Endodermal cell (in vitro differentiated cells): ENCODE data around the gene CDK3. TPM values are rescaled to one million over a fixed set of nuclear protein-coding genes. Genes with fewer than 3 reads are reported as not detected.
A peak's percentile ranks its signal among the peaks of the same experiment; 100 is the strongest.

ENCODE experiments used
- DNase-seq: peaks from one replicate; pipeline ENCODE4 v3.0.0-alpha.2; 2017
- H3K27ac ChIP-seq: 2 replicates; pipeline ENCODE4 v1.5.1; 2013; ENCODE audit warnings: mild to moderate bottlenecking, low read depth, low read length, moderate library complexity
- H3K27me3 ChIP-seq: 2 replicates; pipeline ENCODE4 v1.6.1; 2013; ENCODE audit warnings: mild to moderate bottlenecking, low read length, moderate library complexity; ENCODE audit not compliant: insufficient read depth, control insufficient read depth, poor library complexity, severe bottlenecking
- H3K36me3 ChIP-seq: 2 replicates; pipeline ENCODE4 v1.7.0; 2013; ENCODE audit warnings: mild to moderate bottlenecking, low read length, moderate library complexity; ENCODE audit not compliant: control insufficient read depth, insufficient read depth
- H3K4me1 ChIP-seq: one replicate; pipeline ENCODE4 v1.7.0; 2013; ENCODE audit warnings: low read length; ENCODE audit not compliant: control insufficient read depth, insufficient read depth
- H3K4me3 ChIP-seq: 2 replicates; pipeline ENCODE4 v1.5.1; 2013; ENCODE audit warnings: mild to moderate bottlenecking, low read length, moderate library complexity
- H3K9ac ChIP-seq: 2 replicates; pipeline ENCODE4 v1.6.1; 2013; ENCODE audit warnings: mild to moderate bottlenecking, low read length, moderate library complexity; ENCODE audit not compliant: poor library complexity, severe bottlenecking; ENCODE audit errors: extremely low read depth
- H3K9me3 ChIP-seq: 2 replicates; pipeline ENCODE4 v1.6.1; 2013; ENCODE audit warnings: mild to moderate bottlenecking, low read length, moderate library complexity; ENCODE audit not compliant: control insufficient read depth
- H3K27ac Mint-ChIP-seq: 2 replicates; pipeline ENCODE4 v1.8.0; 2020; ENCODE audit warnings: mixed read lengths
- H3K27me3 Mint-ChIP-seq: 2 replicates; pipeline ENCODE4 v1.8.0; 2021; ENCODE audit warnings: mild to moderate bottlenecking, mixed read lengths; ENCODE audit not compliant: insufficient read depth
- H3K36me3 Mint-ChIP-seq: 2 replicates; pipeline ENCODE4 v1.8.0; 2020; ENCODE audit warnings: low read depth, mixed read lengths
- H3K4me1 Mint-ChIP-seq: 2 replicates; pipeline ENCODE4 v1.8.0; 2020; ENCODE audit warnings: mixed read lengths
- H3K4me3 Mint-ChIP-seq: 2 replicates; pipeline ENCODE4 v1.8.0; 2020; ENCODE audit warnings: mild to moderate bottlenecking, moderate library complexity, mixed read lengths
- H3K9me3 Mint-ChIP-seq: 2 replicates; pipeline ENCODE4 v1.8.0; 2020; ENCODE audit warnings: mild to moderate bottlenecking, mixed read lengths
- CTCF ChIP-seq: fragments of 200-600 bp; sonication (generic); conservative IDR thresholded peaks from 2 replicates; pipeline ENCODE4 v1.5.0; 2021; ENCODE audit warnings: antibody characterized with exemption, mild to moderate bottlenecking
- WGBS, 2 experiments: methylation state at CpG; one replicate each; pipeline versions ENCODE4 v1.1.5 to v1.1.7; 2013; ENCODE audit warnings: missing lambda C conversion rate in 2 of 2, mixed read lengths in 1 of 2; ENCODE audit not compliant: insufficient coverage in 1 of 2, insufficient read length in 1 of 2; 5-methylcytosine and 5-hydroxymethylcytosine counted together
- total RNA-seq, 2 donors: library from RNA; stranded (reverse); fragmentation: NEBNext Ultra II Directional in 1 of 2; extraction: Animal tissue kit (Norgen Biotek cat#: 25700) in 1 of 2; gene quantifications; 2 replicates in 1 of 2; 3 replicates in 1 of 2; pipeline ENCODE4 v1.2.1, GENCODE V29; 2021

The CDK3 gene
- total RNA-seq, 2 donors from 2014 or later = 7.3 to 11.7 TPM

GRCh38 chr17:76034428-76035350 is 34.0 kb downstream of the CDK3 start:
- WGBS, 2 experiments = 90 to 92% methylated on average over 12 of the region's 13 CpGs
- no peak for DNase-seq
- no peak for TF ChIP-seq CTCF
- Mint-ChIP-seq H3K4me3 (no peak overlapping the region), H3K9me3 (no peaks in the 10 kb centered on the region), H3K27ac (no peak overlapping the region), H3K27me3 (peaks cover 5% of the 10 kb centered on the region), H3K36me3 (peaks cover 18% of the 10 kb centered on the region), H3K4me1 (peaks cover 9% of the 10 kb centered on the region)
- no peak overlapping the region for H3K4me3 ChIP-seq
- H3K9me3 ChIP-seq = no peaks in the 10 kb centered on the region
- peaks cover 23% of the 10 kb centered on the region for H3K36me3 ChIP-seq
- no peak overlapping the region for H3K9ac ChIP-seq
- no peak overlapping the region for H3K27ac ChIP-seq
- no peaks in the 10 kb centered on the region for H3K27me3 ChIP-seq
- H3K4me1 ChIP-seq = peaks cover 2% of the 10 kb centered on the region

GRCh38 chr17:76036497-76037261 is 36.0 kb downstream of the CDK3 start:
- Mint-ChIP-seq H3K27me3 (peaks cover 5% of the 10 kb centered on the region), H3K4me1 (peaks cover 13% of the 10 kb centered on the region), H3K36me3 (peaks cover 36% of the 10 kb centered on the region), H3K9me3 (no peaks in the 10 kb centered on the region), H3K27ac (no peak overlapping the region), H3K4me3 (no peak overlapping the region)
- WGBS, 2 experiments = 80 to 81% methylated on average over 20 to 22 of the region's 22 CpGs
- H3K36me3 ChIP-seq = peaks cover 43% of the 10 kb centered on the region
- H3K9me3 ChIP-seq = no peaks in the 10 kb centered on the region
- no peaks in the 10 kb centered on the region for H3K4me1 ChIP-seq
- H3K27me3 ChIP-seq = no peaks in the 10 kb centered on the region
- TF ChIP-seq CTCF = no peak
- peak; percentile 77 for DNase-seq
- no peak overlapping the region for H3K9ac ChIP-seq
- H3K4me3 ChIP-seq = no peak overlapping the region
- H3K27ac ChIP-seq = no peak overlapping the region

GRCh38 chr17:76038050-76038449 is 37.4 kb downstream of the CDK3 start:
- H3K9me3 Mint-ChIP-seq = no peaks in the 10 kb centered on the region
- no peak overlapping the region for H3K4me3 ChIP-seq
- no peak overlapping the region for H3K4me3 Mint-ChIP-seq
- TF ChIP-seq CTCF = no peak
- H3K9ac ChIP-seq = no peak overlapping the region
- H3K27ac ChIP-seq = no peak overlapping the region
- WGBS, 2 experiments = 89 to 97% methylated on average over 3 of the region's 3 CpGs
- no peak overlapping the region for H3K27ac Mint-ChIP-seq
- H3K36me3 Mint-ChIP-seq = peaks cover 46% of the 10 kb centered on the region
- no peak for DNase-seq
- no peaks in the 10 kb centered on the region for H3K27me3 ChIP-seq
- peaks cover 13% of the 10 kb centered on the region for H3K4me1 Mint-ChIP-seq
- H3K36me3 ChIP-seq = peaks cover 57% of the 10 kb centered on the region
- no peaks in the 10 kb centered on the region for H3K27me3 Mint-ChIP-seq
- no peaks in the 10 kb centered on the region for H3K9me3 ChIP-seq
- no peaks in the 10 kb centered on the region for H3K4me1 ChIP-seq
